GM12878 (cell line): ENCODE data around the gene DOCK7. TPM values are rescaled to one million over a fixed set of nuclear protein-coding genes. Genes with fewer than 3 reads are reported as not detected.

Source experiments
- ATAC-seq: fragments of 200-7000 bp; cut with Tn5 transposase; 3 replicates; pipeline ENCODE4 v1.9.1; 2020; ENCODE audit warnings: mild to moderate bottlenecking, moderate library complexity
- BruUV-seq: library from RNA; stranded (reverse); fragments of 400-500 nt; replicated peaks from 2 replicates; lab custom pipeline; 2021; lab: Mats Ljungman, UMichigan
- CTCF ChIA-PET: fragments of 300-600 bp; sonication (Branson Sonifier 250); formaldehyde crosslinking; extraction: SDS; loops from one replicate; lab custom pipeline; 2021; ENCODE audit warnings: inconsistent platforms; lab: Yijun Ruan, JAX
- POLR2A ChIA-PET: fragments of 350-600 bp; formaldehyde crosslinking; extraction: SDS; loops from one replicate; lab custom pipeline; 2021; ENCODE audit warnings: inconsistent platforms; lab: Charles Lee
- RAD21 ChIA-PET: fragments of 300-600 bp; sonication (Branson Sonifier 250); formaldehyde crosslinking; loops from one replicate; lab custom pipeline; 2023; ENCODE audit warnings: antibody characterized with exemption; ENCODE audit not compliant: unreplicated experiment; lab: Charles Lee
- SMC1A ChIA-PET: fragments of 300-600 bp; sonication (Branson Sonifier 250); formaldehyde crosslinking; loops from one replicate; lab custom pipeline; 2023; ENCODE audit not compliant: unreplicated experiment, uncharacterized antibody; lab: Charles Lee
- DNase-seq: peaks from one replicate; pipeline ENCODE4 v3.0.0-alpha.2; 2011; ENCODE audit warnings: low read depth, low spot score
- FAIRE-seq: peaks from 3 replicates; lab custom pipeline; 2011; peaks lifted over from hg19 to GRCh38; lab: Jason Lieb, UNC
- H2AFZ ChIP-seq: 2 replicates; pipeline ENCODE4 v1.6.0; 2011; ENCODE audit warnings: low read depth, low read length, control low read depth; ENCODE audit not compliant: control insufficient read depth
- H3K27ac ChIP-seq: 2 replicates; pipeline ENCODE4 v1.5.1; 2011; ENCODE audit warnings: control low read depth; ENCODE audit not compliant: control insufficient read depth, insufficient read depth
- H3K27me3 ChIP-seq, 2 experiments: replicated peaks in 1 of 2; 2 replicates each; pipeline versions ENCODE4 v1.6.0 to v1.6.1; 2011; ENCODE audit warnings: low read length in 1 of 2; ENCODE audit not compliant: control insufficient read depth in 2 of 2, insufficient read depth in 2 of 2
- H3K36me3 ChIP-seq, 2 experiments: 2 replicates each; pipeline ENCODE4 v1.5.1; 2011; ENCODE audit warnings: low read length in 1 of 2; ENCODE audit not compliant: control insufficient read depth in 2 of 2, insufficient read depth in 2 of 2
- H3K4me1 ChIP-seq: 2 replicates; pipeline ENCODE4 v1.6.1; 2011; ENCODE audit warnings: mild to moderate bottlenecking, low read length, moderate library complexity, mixed read lengths; ENCODE audit not compliant: control insufficient read depth, insufficient read depth
- H3K4me2 ChIP-seq: 2 replicates; pipeline ENCODE4 v1.6.0; 2011; ENCODE audit warnings: control low read depth; ENCODE audit not compliant: control insufficient read depth, insufficient read depth
- H3K4me3 ChIP-seq: fragments of 200-600 bp; sonication (generic); 2 replicates; pipeline ENCODE4 v1.5.1; 2016
- H3K79me2 ChIP-seq: 2 replicates; pipeline ENCODE4 v1.6.0; 2011; ENCODE audit warnings: low read length; ENCODE audit not compliant: control insufficient read depth, insufficient read depth
- H3K9ac ChIP-seq: 2 replicates; pipeline ENCODE4 v1.8.0; 2011; ENCODE audit warnings: low read length, control low read depth, mixed read lengths; ENCODE audit not compliant: control insufficient read depth, insufficient read depth
- H3K9me3 ChIP-seq: replicated peaks from 3 replicates; pipeline ENCODE4 v1.5.1; 2011; ENCODE audit warnings: mild to moderate bottlenecking, low read length; ENCODE audit not compliant: control insufficient read depth, insufficient read depth
- H4K20me1 ChIP-seq: 2 replicates; pipeline ENCODE4 v1.6.0; 2011; ENCODE audit not compliant: control insufficient read depth, insufficient read depth
- ATF3 ChIP-seq: IDR thresholded peaks from 2 replicates; pipeline ENCODE4 v1.6.1; 2011; ENCODE audit warnings: low read depth, mild to moderate bottlenecking, low read length, moderate library complexity, borderline replicate concordance; ENCODE audit errors: extremely low read depth
- BACH1 ChIP-seq: fragments of 450-650 bp; IDR thresholded peaks from 2 replicates; pipeline ENCODE4 v1.6.1; 2017; ENCODE audit warnings: mild to moderate bottlenecking, borderline replicate concordance
- BCL11A ChIP-seq: IDR thresholded peaks from 2 replicates; pipeline ENCODE4 v1.6.1; 2011; ENCODE audit warnings: low read depth, low read length
- CEBPB ChIP-seq, 2 experiments: fragments of 150-350 bp in 1 of 2; IDR thresholded peaks; 2 replicates each; pipeline ENCODE4 v1.6.1; 2012 to 2014; ENCODE audit warnings: low read depth in 2 of 2, low read length in 2 of 2, borderline replicate concordance in 1 of 2, inconsistent platforms in 1 of 2
- E2F4 ChIP-seq: IDR thresholded peaks from 2 replicates; pipeline ENCODE4 v1.6.1; 2012; ENCODE audit warnings: low read depth, low read length, improper control_type of control experiment
- EED ChIP-seq: sonication (generic); IDR thresholded peaks from 2 replicates; pipeline ENCODE4 v1.6.1; 2016; ENCODE audit warnings: antibody characterized with exemption, low read depth
- MEF2A ChIP-seq: IDR thresholded peaks from 2 replicates; pipeline ENCODE4 v1.6.1; 2011; ENCODE audit warnings: low read depth, mild to moderate bottlenecking, low read length, moderate library complexity; ENCODE audit not compliant: insufficient read depth
- PAX8 ChIP-seq: fragments of 450-650 bp; IDR thresholded peaks from 2 replicates; pipeline ENCODE4 v1.6.1; 2017; ENCODE audit warnings: mild to moderate bottlenecking, moderate library complexity
- POLR2AphosphoS2 ChIP-seq: IDR thresholded peaks from 2 replicates; pipeline ENCODE4 v1.6.1; 2011; ENCODE audit warnings: low read depth, mild to moderate bottlenecking, low read length, improper control_type of control experiment, moderate library complexity
- POLR2AphosphoS5 ChIP-seq: IDR thresholded peaks from 2 replicates; pipeline ENCODE4 v1.6.1; 2011; ENCODE audit warnings: mild to moderate bottlenecking, low read length, inconsistent platforms
- SIX5 ChIP-seq: IDR thresholded peaks from 2 replicates; pipeline ENCODE4 v1.6.1; 2011; ENCODE audit warnings: mild to moderate bottlenecking, low read depth, low read length, moderate library complexity; ENCODE audit not compliant: severe bottlenecking
- SP1 ChIP-seq: IDR thresholded peaks from one replicate; pipeline ENCODE4 v1.6.1; 2011; ENCODE audit warnings: low read depth, low read length
- SUPT20H ChIP-seq: IDR thresholded peaks from 2 replicates; pipeline ENCODE4 v1.6.1; 2011; ENCODE audit warnings: low read depth, mild to moderate bottlenecking, low read length, moderate library complexity, borderline replicate concordance; ENCODE audit not compliant: control insufficient read depth
- USF2 ChIP-seq: IDR thresholded peaks from 2 replicates; pipeline ENCODE4 v1.6.1; 2011; ENCODE audit warnings: low read depth, low read length, improper control_type of control experiment, borderline replicate concordance
- ZNF217 ChIP-seq: fragments of 450-650 bp; IDR thresholded peaks from 2 replicates; pipeline ENCODE4 v1.6.1; 2017; ENCODE audit warnings: antibody characterized with exemption, mild to moderate bottlenecking
- ZNF24 ChIP-seq: fragments of 450-650 bp; IDR thresholded peaks from 2 replicates; pipeline ENCODE4 v1.6.1; 2017; ENCODE audit warnings: antibody characterized with exemption, mild to moderate bottlenecking
- ZNF274 ChIP-seq: IDR thresholded peaks from one replicate; pipeline ENCODE4 v1.8.0; 2011; ENCODE audit not compliant: insufficient read length, insufficient read depth
- WGBS: methylation state at CpG from one replicate; pipeline ENCODE4 v1.1.6; 2016; ENCODE audit warnings: low lambda C conversion rate; ENCODE audit not compliant: insufficient replicate concordance, insufficient coverage; ENCODE audit errors: missing lambda C conversion rate; 5-methylcytosine and 5-hydroxymethylcytosine counted together
- in situ Hi-C: fragments of 300-500 bp; cut with MboI; formaldehyde crosslinking; loops from 9 replicates; pipeline ENCODE4 v1.14.3; 2018; ENCODE audit warnings: mixed read lengths
- intact Hi-C: fragments of 100-400 bp; cut with micrococcal nuclease; formaldehyde crosslinking; loops from one replicate; pipeline ENCODE4 v1.14.2; 2022; ENCODE audit not compliant: unreplicated experiment
- polyA plus RNA-seq, 11 experiments: library from polyadenylated mRNA; depleted of rRNA in 4 of 11; unstranded in 6 of 11; stranded (reverse) in 5 of 11; fragments of >200 nt; fragmentation: Nextera tagmentation in 4 of 11; fragmentation: Illumina TruSeq in 1 of 11; extraction: Ambion mirVana in 4 of 11; extraction: Trizol in 1 of 11; gene quantifications; 1 replicate in 1 of 11; 2 replicates in 10 of 11; pipeline versions ENCODE4 v1.2.1 to v1.2.3, GENCODE V29; 2011 to 2016; ENCODE audit warnings: inconsistent platforms in 2 of 11, missing spikeins in 2 of 11, low read depth in 1 of 11
- total RNA-seq, 4 experiments: library from RNA; depleted of rRNA in 3 of 4; stranded (reverse); fragments of >200 nt in 3 of 4; fragmentation: Illumina TruSeq in 1 of 4; extraction: Trizol in 1 of 4; gene quantifications; 2 replicates each; pipeline versions ENCODE4 v1.2.1 to v1.2.3, GENCODE V29; 2013 to 2021

The DOCK7 gene
- total and polyA plus RNA-seq, 10 of the 15 experiments (the other 5 are each of a cell fraction or from before 2014, with no cell fraction given) = 4.8 to 34.6 (median 26.9) TPM

- ATAC-seq = peak; percentile 85
- FAIRE-seq = no peak
- WGBS = under 1% methylated on average over 69 of the region's 76 CpGs
- no TSS peak for BruUV-seq
- RAD21 ChIA-PET = interaction anchor here (1.0 to 1.8 kb wide), 3 partner anchors 252 to 711 kb away, joined by 3 to 8 read pairs (median 4); partner anchors contain the start of gene DOCK7
- Histone ChIP-seq H4K20me1 (no peaks in the 10 kb centered on the region), H3K36me3 (no peaks in the 10 kb centered on the region), H3K4me2 (peak within 1 kb of the TSS; percentile 84), H3K9ac (peak within 1 kb of the TSS; percentile 89), H3K4me1 (no peaks in the 10 kb centered on the region), H3K4me3 (peak within 1 kb of the TSS; percentile 88), H3K27ac (peak within 1 kb of the TSS; percentile 95), H3K27me3 (no peaks in the 10 kb centered on the region), H3K79me2 (peaks cover 50% of the 10 kb centered on the region), H3K9me3 (no peaks in the 10 kb centered on the region; the same call in 2 of the 3 replicates), H2AFZ (peak within 1 kb of the TSS; percentile 79)
- POLR2A ChIA-PET = interaction anchor here (0.5 to 1.5 kb wide), 4 partner anchors 14 to 309 kb away, joined by 3 to 4 read pairs (median 4); no protein-coding TSS in a partner anchor
- CTCF ChIA-PET = interaction anchor here (1.3 to 3.0 kb wide), 2 partner anchors 10 to 310 kb away, joined by 4 to 13 read pairs; no protein-coding TSS in a partner anchor
- in situ Hi-C loops = no loop called here
- DNase-seq = peak; percentile 99
- intact Hi-C loops = loop anchor here (2.0 to 5.0 kb wide), 4 partner anchors 186 to 351 kb away; partner anchors contain the start of gene DOCK7
- SMC1A ChIA-PET = interaction anchor here (0.9 to 1.5 kb wide), 5 partner anchors 9 to 255 kb away, joined by 3 to 6 read pairs (median 3); no protein-coding TSS in a partner anchor
- TF ChIP-seq ZNF274 (no peak), POLR2AphosphoS2 (no peak), ATF3 (no peak), SIX5 (peak; percentile 3), BCL11A (no peak), ZNF24 (no peak), BACH1 (peak; percentile 54; the same call in 1 of the 2 replicates), PAX8 (no peak), ZNF217 (no peak), SP1 (peak; percentile 97), EED (0 out of 2 replicates have a peak, but pooled peaks have one; percentile 8), CEBPB (IDR thresholded peaks at IDR 0.05; ENCODE audit: borderline replicate concordance in 1 of 2, low read depth in 2 of 2, low read length in 2 of 2) (no peak), SUPT20H (no peak), E2F4 (peak; percentile 71), POLR2AphosphoS5 (peak; percentile 89), USF2 (no peak), MEF2A (no peak)
These were observed 251.5 kb downstream of the DOCK7 start, which contains the start of gene USP1 for GRCh38 chr1:62436466-62437272. TSS of gene USP1 (plus strand) at chr1:62437049. CDS start at chr1:62439868, 2,819 bp downstream.
